HuH-7.5 (cell line): ENCODE measurements around the gene KCTD14.
"Not testable (repeated sequence)": the region's sequence is repeated elsewhere in the genome, so short reads cannot be mapped to it uniquely, and the experiment has no call there.

Experiments
- DNase-seq: peaks from one replicate; pipeline ENCODE4 v3.0.0; 2011; ENCODE audit warnings: low spot score

Gene KCTD14, protein sequence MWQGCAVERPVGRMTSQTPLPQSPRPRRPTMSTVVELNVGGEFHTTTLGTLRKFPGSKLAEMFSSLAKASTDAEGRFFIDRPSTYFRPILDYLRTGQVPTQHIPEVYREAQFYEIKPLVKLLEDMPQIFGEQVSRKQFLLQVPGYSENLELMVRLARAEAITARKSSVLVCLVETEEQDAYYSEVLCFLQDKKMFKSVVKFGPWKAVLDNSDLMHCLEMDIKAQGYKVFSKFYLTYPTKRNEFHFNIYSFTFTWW

DNA sequence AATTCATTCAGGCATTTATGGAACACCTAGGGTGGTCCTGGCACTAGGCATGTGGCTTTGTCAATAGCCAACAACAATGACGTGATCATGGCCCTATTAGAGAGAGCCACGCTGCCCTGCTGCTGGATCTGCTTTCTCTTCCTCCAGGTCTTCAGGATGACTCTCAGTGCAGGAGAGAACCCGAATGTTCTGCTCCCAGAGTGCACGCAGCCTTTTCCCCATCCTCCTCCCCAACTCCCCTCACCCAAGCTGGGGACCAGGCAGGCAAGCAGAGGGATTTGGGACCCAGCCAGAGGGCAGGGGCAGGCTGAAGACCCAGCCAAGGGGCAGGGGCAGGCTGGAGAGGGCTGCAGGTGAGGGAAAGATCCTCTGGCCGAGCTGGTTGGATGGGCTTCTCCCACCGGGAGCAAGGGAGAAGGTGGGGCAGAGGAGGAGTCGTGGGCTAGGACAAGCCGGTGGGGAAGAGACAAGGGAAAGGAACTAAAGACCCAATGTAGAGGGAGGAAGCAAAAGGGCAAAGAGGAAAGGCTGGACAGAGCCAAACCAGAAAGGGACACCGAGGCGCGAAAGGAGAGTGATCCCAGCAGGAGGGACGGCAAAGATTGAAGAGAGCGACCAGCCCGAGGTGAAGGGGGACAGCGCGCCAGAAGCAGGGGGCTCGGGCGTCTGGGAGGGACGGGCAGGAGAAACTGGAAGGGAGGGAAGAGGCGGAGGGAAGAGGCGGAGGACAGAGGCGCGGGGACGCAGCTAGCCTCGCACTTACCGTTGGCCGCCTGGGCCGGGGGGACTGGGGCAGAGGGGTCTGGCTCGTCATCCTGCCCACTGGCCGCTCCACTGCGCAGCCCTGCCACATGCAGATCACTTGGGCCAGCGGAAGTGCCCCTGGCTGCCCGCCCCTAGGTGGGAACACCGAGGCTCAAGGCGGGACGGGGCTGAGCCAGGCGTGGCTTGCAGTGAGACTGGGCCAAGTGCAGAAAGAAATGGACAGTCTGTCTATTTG lies at the start of gene KCTD14:
KCTD14 (minus strand) TSS at position 880 of the 1,000 bp plus-strand sequence; CDS start at position 853, 27 bp downstream.
- DNase-seq, result no peak

GRCh38 chr11:78072455-78072854 lies 49.4 kb upstream of the KCTD14 start:
- no peak for DNase-seq

DNA sequence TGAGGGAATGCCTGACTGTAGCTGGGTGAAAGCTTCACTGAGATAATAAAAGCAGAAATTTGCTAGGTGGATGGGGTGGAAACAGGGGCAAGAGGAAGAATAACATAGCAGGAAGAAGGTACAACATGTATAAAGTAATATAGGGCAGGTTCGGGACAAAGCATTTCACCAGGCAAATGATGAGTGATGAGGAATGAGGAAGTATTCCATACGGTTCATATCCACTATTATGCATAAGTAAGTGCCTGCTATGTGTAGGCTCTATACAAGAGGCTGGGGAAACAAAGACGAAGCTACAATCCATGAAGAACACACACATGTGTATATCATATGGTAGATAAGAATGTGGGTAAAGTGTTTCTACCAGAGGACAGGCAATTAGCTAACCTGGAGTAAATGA lies 48.6 kb upstream of the KCTD14 start:
- no peak for DNase-seq

GRCh38 chr11:78070621-78071020 lies 47.5 kb upstream of the KCTD14 start:
- DNase-seq, result no peak

GRCh38 chr11:78069465-78069864 lies 46.4 kb upstream of the KCTD14 start:
- DNase-seq, result no peak

DNA sequence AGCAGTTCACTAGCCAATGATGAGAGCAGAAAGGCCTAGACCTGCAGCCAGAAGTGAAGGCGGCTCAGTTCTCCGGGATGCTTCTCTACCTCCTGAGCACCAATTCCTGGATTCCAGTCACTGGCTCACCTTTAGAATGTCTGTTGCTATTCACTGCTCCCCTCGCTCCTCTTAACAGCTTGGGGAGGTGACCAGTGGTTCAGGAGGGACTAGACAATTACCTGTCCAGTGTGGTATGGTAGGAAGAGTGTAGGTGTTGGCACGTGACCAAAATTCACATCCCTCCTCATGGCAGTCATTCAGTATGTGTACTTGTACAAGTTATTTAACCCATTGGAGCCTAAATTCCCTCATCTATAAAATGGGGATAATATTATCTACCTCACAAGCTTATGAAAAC lies 44.6 kb upstream of the KCTD14 start:
- DNase-seq, result no peak

- DNase-seq, result no peak
These were observed 43.4 kb upstream of the KCTD14 start for GRCh38 chr11:78066471-78066870.

DNA sequence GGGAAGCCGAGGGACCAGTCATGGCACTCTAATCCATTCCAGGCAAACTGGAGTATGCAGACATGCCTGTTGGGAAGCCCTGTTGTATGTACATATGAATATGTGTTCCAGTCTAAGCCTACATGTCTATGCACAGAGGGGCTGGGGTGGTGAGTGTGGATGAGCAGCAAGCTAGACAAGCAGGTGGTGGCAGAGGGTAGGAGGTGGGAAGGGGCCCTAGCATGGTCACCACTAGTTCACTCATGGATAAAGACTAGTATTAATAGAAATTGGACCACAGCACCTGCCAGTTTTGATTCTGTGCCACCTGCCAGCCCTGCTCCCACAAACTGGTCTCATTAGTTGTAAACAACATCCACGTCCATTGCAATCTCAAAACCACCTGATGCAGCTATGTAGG lies 42.1 kb upstream of the KCTD14 start:
- no peak for DNase-seq

DNA sequence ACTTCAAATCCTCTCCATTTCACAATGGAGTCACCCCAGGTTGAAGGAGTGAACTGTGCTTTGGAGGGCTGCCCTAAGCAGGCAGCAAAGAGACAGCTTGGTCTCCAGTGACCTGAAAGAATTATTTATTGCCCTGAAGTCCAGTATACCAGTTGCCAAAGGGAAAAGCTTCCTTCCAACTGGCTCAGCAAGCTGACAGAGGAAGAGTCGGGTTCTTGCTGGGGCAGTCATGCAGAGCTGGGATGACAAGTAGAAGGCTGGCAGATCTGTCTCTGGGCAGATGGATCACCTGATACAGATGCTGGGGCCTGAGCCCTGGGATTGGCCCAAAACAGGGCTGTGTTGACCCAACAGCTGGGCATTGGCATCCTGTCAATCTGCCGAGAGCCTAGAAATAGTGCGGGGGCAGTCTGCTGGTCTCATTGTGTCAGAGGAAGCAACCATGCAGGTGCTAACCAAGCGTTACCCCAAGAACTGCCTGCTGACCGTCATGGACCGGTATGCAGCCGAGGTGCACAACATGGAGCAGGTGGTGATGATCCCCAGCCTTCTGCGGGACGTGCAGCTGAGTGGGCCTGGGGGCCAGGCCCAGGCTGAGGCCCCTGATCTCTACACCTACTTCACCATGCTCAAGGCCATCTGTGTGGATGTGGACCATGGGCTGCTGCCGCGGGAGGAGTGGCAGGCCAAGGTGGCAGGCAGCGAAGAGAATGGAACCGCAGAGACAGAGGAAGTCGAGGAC lies 40.5 kb upstream of the KCTD14 start, which contains the start of gene THRSP:
THRSP (plus strand) TSS at position 422 of the 742 bp plus-strand sequence; CDS start at position 443, 21 bp downstream.
- no peak for DNase-seq

DNA sequence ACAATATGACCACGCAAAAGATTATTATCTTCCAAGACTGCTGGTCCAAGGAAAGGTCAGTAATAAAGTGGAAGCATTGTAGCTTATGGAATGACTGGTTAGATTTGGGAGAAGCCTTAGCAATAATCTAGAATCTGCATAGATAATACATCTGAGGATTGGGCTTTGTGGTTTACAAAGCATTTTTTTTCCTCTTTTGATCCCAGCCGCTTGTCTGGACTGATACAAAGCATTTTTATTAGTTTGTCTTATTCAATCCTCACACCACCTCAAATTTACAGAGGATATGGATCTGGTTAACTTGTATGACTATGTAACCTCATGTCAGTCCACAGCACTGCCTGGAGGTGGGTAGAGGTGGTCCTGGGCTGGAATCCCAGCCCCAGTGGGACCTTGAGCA lies 39.6 kb upstream of the KCTD14 start:
- DNase-seq, result no peak

- no peak for DNase-seq
These were observed 38.8 kb upstream of the KCTD14 start for GRCh38 chr11:78061921-78062311.

DNA sequence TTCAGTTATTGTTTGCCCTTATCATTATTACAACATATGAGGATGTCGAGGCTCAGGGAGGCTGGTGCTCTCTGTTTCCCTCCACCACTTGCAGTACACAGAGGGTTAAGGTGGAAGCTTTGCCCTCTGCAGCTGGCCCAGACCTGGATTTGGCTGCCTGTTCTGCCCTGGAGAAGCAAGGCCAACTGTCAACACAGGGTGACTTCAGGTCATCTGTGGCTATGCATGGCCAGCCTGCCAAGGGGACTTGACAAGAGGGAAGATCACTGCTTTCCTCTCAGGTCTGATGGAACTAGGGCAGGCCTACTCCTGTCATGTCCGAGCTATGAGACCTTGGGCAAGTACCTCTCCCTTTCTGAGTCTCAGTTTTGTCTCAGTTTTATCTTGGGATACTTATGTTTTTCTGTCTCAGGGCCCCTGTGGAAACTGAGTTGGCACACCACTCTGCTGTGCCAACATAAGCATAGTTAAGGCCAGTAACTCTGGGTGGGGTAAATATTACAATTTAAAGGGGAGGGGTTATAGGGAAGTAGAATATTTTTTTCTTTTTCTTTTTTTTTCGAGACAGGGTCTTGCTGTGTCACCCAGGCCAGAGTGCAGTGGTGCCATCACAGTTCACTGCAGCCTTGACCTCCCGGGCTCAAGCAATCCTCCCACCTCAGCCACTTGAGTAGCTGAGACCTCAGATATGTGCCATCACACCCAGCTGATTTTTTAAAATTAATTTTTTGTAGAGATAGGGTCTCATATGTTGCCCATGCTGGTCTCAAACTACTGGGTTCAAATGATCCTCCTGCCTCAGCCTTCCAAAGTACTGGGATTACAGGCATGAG lies 38.2 kb upstream of the KCTD14 start:
- no peak for DNase-seq

GRCh38 chr11:78060533-78060932 lies 37.5 kb upstream of the KCTD14 start:
- DNase-seq, result no peak

DNA sequence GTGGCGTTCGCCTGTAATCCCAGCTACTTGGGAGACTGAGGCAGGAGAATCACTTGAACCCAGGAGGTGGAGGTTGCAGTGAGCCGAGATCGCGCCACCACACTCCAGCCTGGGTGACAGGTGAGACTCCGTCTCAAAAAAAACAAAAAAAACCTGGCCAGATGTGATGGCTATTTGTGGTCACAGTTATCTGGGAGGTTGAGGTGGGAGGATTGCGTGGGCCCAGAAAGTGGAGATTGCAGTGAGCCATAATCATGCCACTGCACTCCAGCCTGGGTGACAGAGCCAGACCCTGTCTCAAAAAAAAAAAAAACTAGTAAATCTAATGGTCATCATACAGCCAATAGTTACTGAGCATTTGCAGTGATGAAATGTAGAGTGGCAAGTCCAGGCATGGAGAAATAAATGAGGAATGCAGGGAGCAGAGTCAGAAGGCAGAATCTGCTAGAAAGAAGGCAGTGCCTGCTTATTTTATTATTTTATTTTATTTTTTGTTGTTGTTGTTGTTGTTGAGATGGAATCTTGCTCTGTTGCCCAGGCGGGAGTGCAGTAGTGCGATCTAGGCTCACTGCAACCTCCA lies 36.8 kb upstream of the KCTD14 start:
- not testable (repeated sequence) for DNase-seq

- DNase-seq, result no peak
These were observed 34.5 kb upstream of the KCTD14 start for GRCh38 chr11:78057462-78058055.

DNA sequence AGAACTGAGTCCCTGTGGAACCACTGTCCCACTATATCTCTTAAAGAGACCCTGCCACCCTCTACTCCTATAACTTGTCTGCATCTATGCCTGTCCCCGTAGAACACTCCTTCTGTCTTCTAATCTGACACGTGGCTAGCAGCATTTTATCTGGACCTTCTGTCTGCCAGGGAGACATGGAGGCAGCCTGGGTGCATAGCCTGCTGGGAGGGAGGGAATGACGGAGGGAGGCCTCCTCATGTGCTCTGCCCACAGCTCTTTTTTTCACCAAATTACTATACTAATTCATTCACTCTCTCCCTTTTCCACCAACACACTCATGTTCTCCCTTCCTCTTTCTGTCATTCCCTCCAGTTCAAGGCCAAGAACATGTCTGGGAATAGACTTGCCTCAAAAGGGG lies 33.0 kb upstream of the KCTD14 start:
- DNase-seq, result no peak

GRCh38 chr11:78054971-78055370 lies 31.9 kb upstream of the KCTD14 start:
- no peak for DNase-seq

DNA sequence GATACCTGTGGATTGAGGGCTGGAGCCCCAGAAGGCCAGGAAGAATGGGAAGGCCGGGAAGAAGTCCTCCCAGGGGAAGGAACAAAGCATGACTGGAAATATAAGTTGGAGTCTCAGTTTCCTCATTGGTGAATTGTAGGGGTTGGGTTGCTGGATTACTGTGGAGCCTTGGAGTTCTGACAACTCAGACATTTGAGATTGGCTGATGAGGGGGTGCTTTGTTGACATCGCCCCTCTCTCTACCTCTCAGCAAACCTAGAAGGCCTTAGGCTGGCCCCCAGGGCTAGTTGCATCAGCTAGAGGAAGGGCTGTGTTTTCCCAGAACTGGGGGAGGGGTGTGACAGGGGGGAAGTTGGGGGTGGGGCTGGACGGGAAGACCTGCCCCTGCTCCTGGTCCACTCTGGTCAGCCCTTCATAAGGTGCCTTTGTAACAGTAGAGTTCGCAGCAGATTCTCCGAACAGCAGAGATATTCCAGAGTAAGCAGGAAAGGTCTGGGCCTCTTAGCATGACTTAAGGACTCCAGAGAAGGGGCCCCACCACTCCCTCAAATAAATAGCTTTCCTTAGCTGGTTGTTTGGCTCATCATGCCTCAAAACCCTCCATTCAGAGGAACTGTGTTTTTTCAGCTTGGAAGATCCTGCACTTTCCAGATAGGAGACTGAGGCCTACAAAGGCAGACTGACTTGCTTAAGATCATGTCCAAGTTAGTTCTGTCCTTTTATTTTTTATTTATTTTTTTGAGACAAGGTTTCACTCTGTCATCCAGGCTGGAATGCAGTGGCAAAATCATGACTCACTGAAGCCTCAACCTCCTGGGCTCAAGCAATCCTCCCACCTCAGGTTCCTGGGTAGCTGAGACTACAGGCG lies 28.1 kb upstream of the KCTD14 start:
- no peak for DNase-seq

- no peak for DNase-seq
These were observed 26.3 kb upstream of the KCTD14 start for GRCh38 chr11:78049348-78049747.

- DNase-seq, result no peak
These were observed 25.5 kb upstream of the KCTD14 start for GRCh38 chr11:78048561-78048960.
